Measurements from ENCODE around the gene RFX4.

DNA sequence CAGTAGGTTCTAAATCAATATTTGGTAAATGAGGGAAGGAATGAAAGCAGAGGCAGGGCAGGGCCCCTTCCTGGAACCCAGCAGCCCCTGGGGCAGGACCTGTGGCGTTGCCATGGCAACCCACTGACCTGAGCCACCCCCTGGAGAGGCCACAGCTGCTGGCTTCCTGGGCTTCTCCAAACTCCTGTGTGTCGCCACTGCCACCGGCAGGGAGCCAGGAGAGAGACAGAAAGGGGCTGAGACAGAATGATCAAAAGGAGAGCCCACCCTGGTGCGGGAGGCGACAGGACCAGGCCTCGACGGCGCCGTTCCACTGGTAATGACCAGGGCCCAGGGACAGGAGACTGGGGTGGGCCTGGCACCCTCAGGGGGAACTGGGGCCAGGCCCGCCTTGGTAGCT lies 18.2 kb downstream of the RFX4 start:
- TF ChIP-seq, protein P1, sequence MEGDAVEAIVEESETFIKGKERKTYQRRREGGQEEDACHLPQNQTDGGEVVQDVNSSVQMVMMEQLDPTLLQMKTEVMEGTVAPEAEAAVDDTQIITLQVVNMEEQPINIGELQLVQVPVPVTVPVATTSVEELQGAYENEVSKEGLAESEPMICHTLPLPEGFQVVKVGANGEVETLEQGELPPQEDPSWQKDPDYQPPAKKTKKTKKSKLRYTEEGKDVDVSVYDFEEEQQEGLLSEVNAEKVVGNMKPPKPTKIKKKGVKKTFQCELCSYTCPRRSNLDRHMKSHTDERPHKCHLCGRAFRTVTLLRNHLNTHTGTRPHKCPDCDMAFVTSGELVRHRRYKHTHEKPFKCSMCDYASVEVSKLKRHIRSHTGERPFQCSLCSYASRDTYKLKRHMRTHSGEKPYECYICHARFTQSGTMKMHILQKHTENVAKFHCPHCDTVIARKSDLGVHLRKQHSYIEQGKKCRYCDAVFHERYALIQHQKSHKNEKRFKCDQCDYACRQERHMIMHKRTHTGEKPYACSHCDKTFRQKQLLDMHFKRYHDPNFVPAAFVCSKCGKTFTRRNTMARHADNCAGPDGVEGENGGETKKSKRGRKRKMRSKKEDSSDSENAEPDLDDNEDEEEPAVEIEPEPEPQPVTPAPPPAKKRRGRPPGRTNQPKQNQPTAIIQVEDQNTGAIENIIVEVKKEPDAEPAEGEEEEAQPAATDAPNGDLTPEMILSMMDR (IDR thresholded peaks at IDR 0.05 in 4 of 5, conservative IDR thresholded peaks at IDR 0.05 in 1 of 5): no peak
- TF ChIP-seq POLR2A (IDR thresholded peaks at IDR 0.05): no peak

Data from gastrocnemius medialis (tissue), 4 donors.